Gastrocnemius medialis (tissue), 4 donors: ENCODE results near the gene CCDC182. TPM values are rescaled to one million over a fixed set of nuclear protein-coding genes. Genes with fewer than 3 reads are reported as not detected.

Source experiments
- ATAC-seq, 2 donors: fragments of 150-250 bp; one replicate each; pipeline ENCODE4 v1.9.1; 2016
- DNase-seq, 2 donors: peaks; one replicate each; pipeline ENCODE4 v3.0.0-alpha.2; 2019
- H3K27ac ChIP-seq, 4 donors: fragments of 200-600 bp; sonication (generic); 1 replicate in 1 of 4; 2 replicates in 3 of 4; pipeline ENCODE4 v1.5.1; 2016 to 2018; ENCODE audit warnings: mild to moderate bottlenecking in 2 of 4, moderate library complexity in 1 of 4
- H3K27me3 ChIP-seq, 3 donors: fragments of 200-600 bp; sonication (generic) in 2 of 3; 1 replicate in 1 of 3; 2 replicates in 2 of 3; pipeline versions ENCODE4 v1.5.1 to v1.6.0; 2016 to 2019; ENCODE audit warnings: mild to moderate bottlenecking in 1 of 3, moderate library complexity in 1 of 3
- H3K36me3 ChIP-seq, 2 donors: fragments of 200-600 bp; sonication (generic) in 1 of 2; one replicate each; pipeline ENCODE4 v1.5.1; 2017 to 2018
- H3K4me1 ChIP-seq, 2 donors: fragments of 200-600 bp; sonication (generic) in 1 of 2; one replicate each; pipeline ENCODE4 v1.5.1; 2016 to 2017; ENCODE audit warnings: mild to moderate bottlenecking in 2 of 2
- H3K4me3 ChIP-seq, 4 donors: fragments of 200-600 bp; sonication (generic) in 3 of 4; 1 replicate in 1 of 4; 2 replicates in 3 of 4; pipeline ENCODE4 v1.5.1; 2016 to 2019; ENCODE audit warnings: mild to moderate bottlenecking in 2 of 4
- H3K9me3 ChIP-seq, 3 donors: fragments of 200-600 bp; sonication (generic) in 2 of 3; 1 replicate in 1 of 3; 2 replicates in 2 of 3; pipeline ENCODE4 v1.5.1; 2016 to 2019
- POLR2A ChIP-seq, 2 donors: fragments of 450-650 bp; IDR thresholded peaks; one replicate each; pipeline ENCODE4 v1.6.1; 2017; ENCODE audit warnings: antibody characterized with exemption in 2 of 2, mild to moderate bottlenecking in 2 of 2, moderate library complexity in 2 of 2
- in situ Hi-C, 4 donors: fragments of 200-750 bp; cut with MboI; loops; one replicate each; pipeline versions ENCODE4 v1.15.0 to v1.8.0; 2017; ENCODE audit warnings: low sequenced_read_pairs in 4 of 4
- intact Hi-C: fragments of 100-400 bp; cut with DNase I; formaldehyde crosslinking; loops from one replicate; pipeline ENCODE4 v1.15.1; 2023; ENCODE audit warnings: low total_unique reads
- total RNA-seq, 4 donors: library from RNA; depleted of rRNA; stranded (reverse); fragments of >200 nt; gene quantifications; one replicate each; pipeline versions ENCODE4 v1.1.0 to v1.2.3, GENCODE V29; 2016
- TF ChIP-seq, protein P1 (sequence below), 5 experiments: fragments of 450-650 bp in 3 of 5; fragments of 200-600 bp in 2 of 5; sonication (generic) in 2 of 5; IDR thresholded peaks in 4 of 5; conservative IDR thresholded peaks in 1 of 5; 1 replicate in 4 of 5; 2 replicates in 1 of 5; pipeline ENCODE4 v1.5.1; 2016 to 2019; ENCODE audit warnings: antibody characterized with exemption in 5 of 5, mild to moderate bottlenecking in 3 of 5, moderate library complexity in 3 of 5

The CCDC182 gene
- total RNA-seq, 4 donors from 2014 or later, result not detected

DNA sequence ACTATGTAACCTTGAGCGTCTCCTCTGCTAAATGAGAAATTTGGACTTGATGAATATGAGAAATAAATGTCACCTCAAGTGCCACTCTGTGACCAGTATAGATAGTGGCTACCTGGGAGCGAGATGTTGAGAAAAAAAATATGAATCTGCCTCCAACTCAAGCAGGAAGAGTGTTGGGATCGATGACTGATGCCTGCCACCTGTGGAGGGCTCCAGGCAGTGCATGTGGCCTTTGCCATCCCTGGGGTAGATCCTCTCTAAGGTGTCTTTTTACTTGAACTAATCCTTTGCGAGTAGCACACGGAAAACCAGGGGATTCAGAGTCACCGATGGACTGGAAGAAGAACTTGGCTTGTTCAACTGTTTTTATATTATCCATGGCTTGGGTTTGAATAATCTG is 9.4 kb downstream of the CCDC182 start:
- Histone ChIP-seq H3K4me1 (peaks cover 4 to 8% of the 10 kb centered on the region in 2 donors), H3K36me3 (no peaks in the 10 kb centered on the region), H3K27ac (no peak overlapping the region), H3K9me3 (no peaks in the 10 kb centered on the region), H3K4me3 (no peak overlapping the region), H3K27me3 (no peaks in the 10 kb centered on the region)
- TF ChIP-seq POLR2A (IDR thresholded peaks at IDR 0.05), result no peak
- TF ChIP-seq, protein P1, sequence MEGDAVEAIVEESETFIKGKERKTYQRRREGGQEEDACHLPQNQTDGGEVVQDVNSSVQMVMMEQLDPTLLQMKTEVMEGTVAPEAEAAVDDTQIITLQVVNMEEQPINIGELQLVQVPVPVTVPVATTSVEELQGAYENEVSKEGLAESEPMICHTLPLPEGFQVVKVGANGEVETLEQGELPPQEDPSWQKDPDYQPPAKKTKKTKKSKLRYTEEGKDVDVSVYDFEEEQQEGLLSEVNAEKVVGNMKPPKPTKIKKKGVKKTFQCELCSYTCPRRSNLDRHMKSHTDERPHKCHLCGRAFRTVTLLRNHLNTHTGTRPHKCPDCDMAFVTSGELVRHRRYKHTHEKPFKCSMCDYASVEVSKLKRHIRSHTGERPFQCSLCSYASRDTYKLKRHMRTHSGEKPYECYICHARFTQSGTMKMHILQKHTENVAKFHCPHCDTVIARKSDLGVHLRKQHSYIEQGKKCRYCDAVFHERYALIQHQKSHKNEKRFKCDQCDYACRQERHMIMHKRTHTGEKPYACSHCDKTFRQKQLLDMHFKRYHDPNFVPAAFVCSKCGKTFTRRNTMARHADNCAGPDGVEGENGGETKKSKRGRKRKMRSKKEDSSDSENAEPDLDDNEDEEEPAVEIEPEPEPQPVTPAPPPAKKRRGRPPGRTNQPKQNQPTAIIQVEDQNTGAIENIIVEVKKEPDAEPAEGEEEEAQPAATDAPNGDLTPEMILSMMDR (IDR thresholded peaks at IDR 0.05 in 4 of 5, conservative IDR thresholded peaks at IDR 0.05 in 1 of 5), result peak in 1 of 5 experiments; percentile 23
- no peak for ATAC-seq
- intact Hi-C loops, result no loop called here
- in situ Hi-C loops, result loop anchor here in 2 of 4 donors (25.0 kb wide), 2 partner anchors 498 to 598 kb away; no protein-coding TSS in a partner anchor
- DNase-seq, result no peak

DNA sequence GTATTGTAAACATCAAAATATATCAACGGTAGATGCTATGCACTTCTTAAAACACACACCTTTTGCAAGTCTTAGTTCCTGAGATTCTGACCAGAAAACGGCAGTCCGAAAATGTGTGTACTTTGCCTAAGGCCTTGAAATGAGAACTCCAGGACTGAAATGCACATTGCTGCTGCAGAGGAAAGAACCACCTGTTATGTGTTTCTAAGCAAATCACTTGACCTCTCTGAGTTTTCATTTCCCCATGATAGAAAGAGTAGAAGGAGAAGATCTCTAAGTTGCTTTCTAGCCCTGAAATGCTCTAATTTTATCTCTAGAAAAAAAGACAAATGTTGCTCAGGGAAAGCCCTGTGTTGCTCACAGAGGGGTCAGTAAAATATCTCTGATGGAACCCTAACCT is 9.9 kb downstream of the CCDC182 start:
- DNase-seq (no peak), ATAC-seq (no peak)
- no peak overlapping the region for H3K4me3 ChIP-seq
- no peaks in the 10 kb centered on the region for H3K36me3 ChIP-seq
- H3K27ac ChIP-seq, result no peak overlapping the region
- intact Hi-C loops, result no loop called here
- TF ChIP-seq POLR2A (IDR thresholded peaks at IDR 0.05), result no peak
- TF ChIP-seq, protein P1 (IDR thresholded peaks at IDR 0.05 in 4 of 5, conservative IDR thresholded peaks at IDR 0.05 in 1 of 5), result no peak
- peaks cover 4 to 8% of the 10 kb centered on the region in 2 donors for H3K4me1 ChIP-seq
- H3K27me3 ChIP-seq, result no peaks in the 10 kb centered on the region
- no peaks in the 10 kb centered on the region for H3K9me3 ChIP-seq
- in situ Hi-C loops, result loop anchor here in 2 of 4 donors (25.0 kb wide), 2 partner anchors 498 to 598 kb away; no protein-coding TSS in a partner anchor

DNA sequence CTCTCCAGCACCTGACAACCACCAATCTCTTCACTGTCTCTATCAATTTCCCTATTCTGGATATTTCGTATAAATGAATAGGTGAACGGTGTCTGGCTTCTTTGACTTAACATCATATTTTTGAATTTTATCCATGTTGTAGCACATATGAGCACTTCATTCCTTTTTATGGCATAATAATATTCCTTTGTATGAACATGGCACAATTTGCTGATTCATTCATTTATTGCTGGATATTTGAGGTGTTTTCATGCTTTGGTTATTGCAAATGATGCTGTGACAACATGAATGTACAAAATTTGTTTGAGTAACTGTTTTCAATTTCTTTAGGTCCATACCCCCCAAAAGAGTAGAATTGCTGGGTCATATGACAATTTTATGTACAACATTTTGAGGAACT is 12.0 kb downstream of the CCDC182 start:
- Histone ChIP-seq H3K9me3 (no peaks in the 10 kb centered on the region), H3K4me3 (no peak overlapping the region), H3K27ac (no peak overlapping the region), H3K36me3 (no peaks in the 10 kb centered on the region), H3K4me1 (peaks cover 4 to 8% of the 10 kb centered on the region in 2 donors), H3K27me3 (no peaks in the 10 kb centered on the region)
- no peak for TF ChIP-seq POLR2A (IDR thresholded peaks at IDR 0.05)
- TF ChIP-seq, protein P1 (IDR thresholded peaks at IDR 0.05 in 4 of 5, conservative IDR thresholded peaks at IDR 0.05 in 1 of 5), result no peak
- no peak for DNase-seq
- no peak for ATAC-seq
- intact Hi-C loops (no loop called here), in situ Hi-C loops (loop anchor here in 2 of 4 donors (25.0 kb wide), 2 partner anchors 496 to 596 kb away; no protein-coding TSS in a partner anchor)

DNA sequence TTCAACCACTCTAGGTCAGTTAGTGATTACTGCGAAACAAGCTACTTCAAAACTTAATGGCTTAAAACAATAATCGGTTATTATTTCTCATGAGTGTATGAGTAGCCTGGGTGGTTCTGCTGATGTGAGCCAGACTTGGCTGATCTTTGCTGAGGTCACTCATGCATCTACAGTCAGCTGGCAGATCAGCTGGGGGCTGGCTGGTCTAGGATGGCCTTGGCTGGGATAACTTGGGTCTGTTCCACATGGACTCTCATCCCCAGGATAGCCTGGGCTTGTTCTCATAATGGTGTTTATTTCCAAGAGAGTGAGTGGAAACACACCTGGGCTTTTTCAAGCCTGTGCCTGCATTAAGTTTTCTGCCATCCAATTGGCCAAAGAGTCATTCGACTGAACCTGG is 13.0 kb downstream of the CCDC182 start:
- no peaks in the 10 kb centered on the region for H3K36me3 ChIP-seq
- ATAC-seq (peak in 1 of 2 donors; percentile 53), DNase-seq (peak in 1 of 2 donors; percentile 25)
- TF ChIP-seq, protein P1 (IDR thresholded peaks at IDR 0.05 in 4 of 5, conservative IDR thresholded peaks at IDR 0.05 in 1 of 5), result no peak
- TF ChIP-seq POLR2A (IDR thresholded peaks at IDR 0.05), result no peak
- no peak overlapping the region for H3K27ac ChIP-seq
- intact Hi-C loops, result no loop called here
- no peaks in the 10 kb centered on the region for H3K27me3 ChIP-seq
- H3K9me3 ChIP-seq, result no peaks in the 10 kb centered on the region
- in situ Hi-C loops, result loop anchor here in 2 of 4 donors (25.0 kb wide), 2 partner anchors 495 to 595 kb away; no protein-coding TSS in a partner anchor
- peaks cover 4 to 8% of the 10 kb centered on the region in 2 donors for H3K4me1 ChIP-seq
- no peak overlapping the region for H3K4me3 ChIP-seq
